HG03521 (cell line): Measurements from ENCODE around the gene FAM187B.
"Not testable (repeated sequence)": the region's sequence is repeated elsewhere in the genome, so short reads cannot be mapped to it uniquely, and the experiment has no call there.

Experiments used
- ATAC-seq: cut with Tn5 transposase; IDR thresholded peaks from one replicate; pipeline ENCODE4 v1.9.1; 2021; ENCODE audit warnings: mild to moderate bottlenecking, moderate library complexity; ENCODE audit not compliant: unreplicated experiment

The FAM187B gene

GRCh38 chr19:35262101-35262761 lies 33.7 kb upstream of the FAM187B start:
- no peak for ATAC-seq

DNA sequence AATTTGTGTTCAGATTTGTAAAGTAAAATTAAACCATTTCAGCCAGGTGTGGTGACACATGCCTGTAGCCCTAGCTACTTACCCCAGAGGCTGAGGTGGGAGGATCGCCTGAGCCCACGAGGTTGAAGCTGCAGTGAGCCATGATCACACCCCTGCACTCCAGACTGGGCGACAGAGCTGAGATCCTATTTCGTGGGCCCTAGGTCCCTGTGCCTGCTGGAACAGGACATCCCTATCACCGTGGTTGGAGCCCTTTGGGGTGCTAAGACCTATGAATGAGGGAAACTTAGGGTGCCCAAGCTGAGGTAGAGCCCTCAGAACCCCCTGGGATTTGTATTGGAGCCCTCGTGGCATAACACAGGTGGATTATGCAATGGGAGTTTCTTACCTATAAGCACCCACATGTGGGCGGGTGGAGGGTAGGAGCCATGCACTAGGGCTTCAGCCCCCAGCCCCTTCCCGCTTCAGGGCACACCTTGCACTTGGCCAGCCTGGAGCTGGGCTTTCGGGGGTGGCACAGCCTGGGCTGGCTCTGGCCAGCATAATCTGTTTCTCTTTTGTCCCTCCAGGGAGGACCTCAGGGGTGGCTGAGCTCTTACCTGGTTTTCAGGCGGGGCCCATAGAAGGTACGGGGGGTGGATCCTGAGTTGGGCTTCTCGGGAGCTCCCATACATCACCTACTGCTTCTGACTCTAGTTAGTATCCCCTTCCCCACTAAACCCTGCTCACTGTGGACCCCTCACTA lies 33.0 kb upstream of the FAM187B start:
- ATAC-seq = no peak

- ATAC-seq = no peak
These were observed 32.3 kb upstream of the FAM187B start for GRCh38 chr19:35260694-35261304.

- ATAC-seq = no peak
These were observed 28.5 kb upstream of the FAM187B start for GRCh38 chr19:35257113-35257461.

DNA sequence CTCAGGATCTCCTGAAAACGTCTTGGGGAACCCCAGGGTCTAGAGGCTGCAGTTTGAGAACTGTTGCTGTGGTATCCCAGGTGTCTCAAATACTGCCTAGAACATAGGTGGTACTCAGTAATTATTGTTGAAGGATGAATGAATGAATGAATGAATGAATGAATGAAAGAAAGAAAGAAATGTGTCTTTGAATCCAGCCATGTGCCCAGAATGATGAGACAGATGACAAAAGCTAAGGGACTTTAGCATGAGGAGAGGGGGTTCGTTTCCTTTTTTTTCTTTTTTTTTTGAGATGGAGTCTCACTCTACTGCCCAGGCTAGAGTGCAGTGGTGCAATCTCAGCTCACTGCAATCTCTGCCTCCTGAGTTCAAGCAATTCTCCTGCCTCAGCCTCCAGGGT lies 28.0 kb upstream of the FAM187B start:
- ATAC-seq = no peak

GRCh38 chr19:35254341-35255297 lies 26.1 kb upstream of the FAM187B start:
- no peak for ATAC-seq

DNA sequence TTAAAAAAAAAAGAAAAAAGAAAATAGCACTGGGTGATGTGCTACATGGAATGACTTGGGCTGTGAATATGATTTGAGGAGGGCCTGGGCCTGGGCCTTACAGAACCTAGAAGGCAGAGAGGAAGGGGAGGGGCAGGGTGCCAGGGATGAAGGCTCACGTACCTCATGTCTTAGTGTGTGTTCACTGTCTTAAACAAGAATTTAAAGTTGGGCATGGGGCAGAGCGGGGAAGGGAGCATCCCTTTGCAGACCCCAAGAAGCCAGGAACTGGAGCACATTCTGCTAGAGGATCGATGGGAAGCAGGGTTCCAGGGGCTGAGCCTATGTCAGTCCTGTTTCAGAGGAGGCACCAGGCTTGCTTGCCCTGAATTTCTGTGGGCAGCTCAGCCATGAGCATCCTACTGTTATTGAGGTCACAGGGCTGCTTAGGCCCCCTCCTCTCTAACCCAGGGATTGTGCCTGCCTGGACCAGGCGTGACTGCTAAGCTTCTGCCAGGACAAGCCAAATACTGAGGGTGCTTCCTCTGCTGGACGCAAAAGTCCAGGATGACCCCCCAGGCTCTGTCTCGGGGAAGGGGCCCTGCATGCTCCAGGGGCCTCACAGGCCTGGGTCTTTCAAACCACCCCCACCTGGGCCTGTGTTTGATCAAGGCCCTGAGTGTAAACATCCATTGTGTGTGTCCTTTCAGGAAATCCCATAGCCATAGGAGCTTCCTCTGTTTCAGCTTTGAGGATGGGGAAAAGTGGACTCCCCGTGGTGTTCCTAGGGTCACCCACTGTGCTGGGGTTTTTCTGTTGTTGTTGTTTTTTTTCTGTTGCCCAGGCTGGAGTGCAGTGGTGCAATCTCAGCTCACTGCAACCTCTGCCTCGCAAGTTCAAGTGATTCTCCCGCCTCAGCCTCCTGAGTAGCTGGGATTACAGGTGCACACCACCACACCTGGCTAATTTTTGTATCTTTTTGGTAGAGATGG lies 25.1 kb upstream of the FAM187B start:
- no peak for ATAC-seq

- no peak for ATAC-seq
These were observed 22.9 kb upstream of the FAM187B start for GRCh38 chr19:35251456-35251855.

- no peak for ATAC-seq
These were observed 21.5 kb upstream of the FAM187B start for GRCh38 chr19:35249848-35250711.

DNA sequence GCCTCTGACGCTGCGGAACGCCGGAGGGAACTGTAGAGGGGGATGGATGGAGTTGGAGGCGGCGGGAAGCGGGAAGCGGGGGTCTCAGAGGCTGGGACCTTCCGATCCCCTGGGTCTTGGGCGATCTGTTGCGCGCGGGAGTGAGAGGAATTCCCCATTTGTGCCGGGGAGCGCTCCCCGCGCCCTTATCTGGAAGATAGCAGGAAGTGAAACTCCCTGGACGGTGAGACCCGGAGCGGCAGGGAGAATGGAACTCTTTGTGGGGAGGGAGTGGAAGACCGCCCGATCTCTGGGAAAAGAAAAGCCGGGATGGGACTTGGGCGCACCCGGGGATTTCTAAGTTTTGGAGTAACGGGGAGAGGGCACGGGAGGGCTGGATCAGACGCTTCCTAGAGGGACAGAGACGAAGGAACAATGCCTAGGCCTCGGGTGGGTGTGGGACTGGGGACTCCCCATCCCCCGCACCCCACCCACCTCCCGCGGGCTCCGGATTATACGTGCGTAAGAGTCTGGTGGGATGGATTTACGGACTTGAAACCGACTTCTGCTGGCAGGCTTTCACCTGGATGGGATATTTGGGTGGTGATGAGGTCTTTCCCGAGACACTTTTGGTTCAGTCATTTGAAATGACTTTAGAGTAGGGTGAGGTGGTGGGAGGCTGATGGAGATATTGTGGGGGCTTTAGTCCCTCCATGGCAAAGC lies 20.8 kb upstream of the FAM187B start:
- ATAC-seq = no peak

DNA sequence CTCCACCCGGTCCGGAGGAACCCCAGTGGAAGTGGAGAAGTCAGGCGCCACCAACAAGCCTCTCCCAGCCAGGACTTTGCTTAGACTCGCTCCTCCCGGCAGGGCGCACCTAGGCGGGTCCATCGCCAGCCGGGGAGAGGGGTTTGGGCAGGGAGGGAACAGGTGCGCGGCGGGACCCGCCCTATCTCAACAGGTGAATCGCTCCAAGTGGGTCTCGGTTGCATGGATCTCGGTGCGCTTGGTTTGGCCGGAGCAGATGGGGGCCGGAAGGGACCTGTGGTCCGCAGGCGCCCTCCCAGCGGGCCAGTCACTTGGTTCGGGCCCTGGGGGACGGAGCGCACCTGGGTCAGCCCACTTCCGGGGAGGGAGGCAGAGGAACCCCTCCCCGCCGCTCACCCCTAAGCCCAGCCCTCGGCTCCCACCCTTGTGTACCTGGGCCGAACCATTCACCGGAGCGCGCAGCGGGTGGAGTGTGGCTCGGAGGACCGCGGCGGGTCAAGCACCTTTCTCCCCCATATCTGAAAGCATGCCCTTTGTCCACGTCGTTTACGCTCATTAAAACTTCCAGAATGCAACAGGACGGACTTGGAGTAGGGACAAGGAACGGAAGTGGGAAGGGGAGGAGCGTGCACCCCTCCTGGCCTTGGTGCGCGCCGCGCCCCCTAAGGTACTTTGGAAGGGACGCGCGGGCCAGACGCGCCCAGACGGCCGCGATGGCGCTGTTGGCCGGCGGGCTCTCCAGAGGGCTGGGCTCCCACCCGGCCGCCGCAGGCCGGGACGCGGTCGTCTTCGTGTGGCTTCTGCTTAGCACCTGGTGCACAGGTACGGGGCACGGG lies 20.0 kb upstream of the FAM187B start, which contains the start of gene LSR:
Gene LSR (plus strand): TSS at position 693 of the 836 bp plus-strand sequence. CDS start 21 bp downstream, at position 714.
- peak; percentile 76 for ATAC-seq

GRCh38 chr19:35247526-35248309 lies 19.2 kb upstream of the FAM187B start:
- ATAC-seq = peak; percentile 37

DNA sequence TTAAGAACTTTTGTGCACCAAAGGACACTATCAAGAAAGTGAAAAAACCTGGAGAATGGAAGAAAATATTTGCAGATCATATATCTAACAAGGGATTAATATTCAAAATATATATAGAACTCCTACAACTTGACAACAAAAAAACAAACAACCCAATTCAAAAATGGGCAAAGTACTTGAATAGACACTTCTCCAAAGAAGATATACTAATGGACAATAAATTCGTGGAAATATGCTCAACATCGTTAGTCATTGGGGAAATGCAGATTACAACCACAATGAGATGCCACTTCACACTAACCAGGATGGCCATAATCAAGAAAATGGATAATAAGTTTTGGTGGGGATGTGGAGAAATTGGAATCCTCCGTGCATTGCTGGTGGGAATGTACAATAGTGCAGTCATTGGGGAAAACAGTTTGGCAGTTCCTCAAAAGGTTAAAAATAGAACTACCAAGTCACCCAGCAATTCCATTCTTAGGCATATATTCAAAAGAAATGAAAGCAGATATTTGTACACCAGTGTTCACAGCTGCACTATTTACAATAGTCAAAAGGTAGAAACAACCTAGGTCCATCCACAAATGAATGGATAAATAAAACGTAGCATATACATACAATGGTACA lies 18.0 kb upstream of the FAM187B start:
- no peak for ATAC-seq

GRCh38 chr19:35241417-35241816 lies 12.9 kb upstream of the FAM187B start:
- no peak for ATAC-seq

DNA sequence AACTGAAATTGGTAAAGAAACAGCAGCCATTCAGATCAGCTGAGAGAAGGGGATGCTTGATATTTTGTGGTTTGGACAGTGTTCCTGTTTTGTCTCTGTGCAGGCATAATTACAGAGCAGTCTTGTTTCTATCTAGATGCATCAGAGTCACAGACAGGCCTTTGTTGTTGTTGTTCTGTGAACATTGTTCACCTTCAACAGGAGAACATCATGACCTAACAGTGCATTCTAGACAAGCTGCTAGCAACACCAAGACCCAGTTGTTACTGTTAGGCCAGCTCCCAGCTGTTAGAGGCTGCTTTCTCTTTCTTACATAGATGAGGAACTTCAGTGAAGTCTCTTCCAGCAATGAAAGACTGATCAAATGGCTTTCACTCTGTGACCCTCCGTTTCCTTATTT lies 11.8 kb upstream of the FAM187B start:
- ATAC-seq = no peak

- not testable (repeated sequence) for ATAC-seq
These were observed 11.1 kb upstream of the FAM187B start for GRCh38 chr19:35239597-35239996.
